GM10266 (cell line): ENCODE measurements around the gene ECE1.
A peak's percentile ranks its signal among the peaks of the same experiment; 100 is the strongest.
"Not testable (repeated sequence)": the region's sequence is repeated elsewhere in the genome, so short reads cannot be mapped to it uniquely, and the experiment has no call there.

Experiments used
- DNase-seq: peaks from one replicate; pipeline ENCODE4 v3.0.0; 2012; ENCODE audit errors: extremely low spot score
- TF ChIP-seq, protein P1 (sequence below): IDR thresholded peaks from 2 replicates; pipeline ENCODE4 v1.5.1; 2012; ENCODE audit warnings: mild to moderate bottlenecking, low read depth; ENCODE audit not compliant: control insufficient read depth, insufficient read depth; ENCODE audit errors: missing control alignments

Gene ECE1

GRCh38 chr1:21237446-21238088 lies 52.7 kb downstream of the ECE1 start:
- no peak for DNase-seq
- TF ChIP-seq, protein P1, sequence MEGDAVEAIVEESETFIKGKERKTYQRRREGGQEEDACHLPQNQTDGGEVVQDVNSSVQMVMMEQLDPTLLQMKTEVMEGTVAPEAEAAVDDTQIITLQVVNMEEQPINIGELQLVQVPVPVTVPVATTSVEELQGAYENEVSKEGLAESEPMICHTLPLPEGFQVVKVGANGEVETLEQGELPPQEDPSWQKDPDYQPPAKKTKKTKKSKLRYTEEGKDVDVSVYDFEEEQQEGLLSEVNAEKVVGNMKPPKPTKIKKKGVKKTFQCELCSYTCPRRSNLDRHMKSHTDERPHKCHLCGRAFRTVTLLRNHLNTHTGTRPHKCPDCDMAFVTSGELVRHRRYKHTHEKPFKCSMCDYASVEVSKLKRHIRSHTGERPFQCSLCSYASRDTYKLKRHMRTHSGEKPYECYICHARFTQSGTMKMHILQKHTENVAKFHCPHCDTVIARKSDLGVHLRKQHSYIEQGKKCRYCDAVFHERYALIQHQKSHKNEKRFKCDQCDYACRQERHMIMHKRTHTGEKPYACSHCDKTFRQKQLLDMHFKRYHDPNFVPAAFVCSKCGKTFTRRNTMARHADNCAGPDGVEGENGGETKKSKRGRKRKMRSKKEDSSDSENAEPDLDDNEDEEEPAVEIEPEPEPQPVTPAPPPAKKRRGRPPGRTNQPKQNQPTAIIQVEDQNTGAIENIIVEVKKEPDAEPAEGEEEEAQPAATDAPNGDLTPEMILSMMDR: no peak

GRCh38 chr1:21236178-21236577 lies 54.1 kb downstream of the ECE1 start:
- DNase-seq: no peak
- TF ChIP-seq, protein P1: no peak

DNA sequence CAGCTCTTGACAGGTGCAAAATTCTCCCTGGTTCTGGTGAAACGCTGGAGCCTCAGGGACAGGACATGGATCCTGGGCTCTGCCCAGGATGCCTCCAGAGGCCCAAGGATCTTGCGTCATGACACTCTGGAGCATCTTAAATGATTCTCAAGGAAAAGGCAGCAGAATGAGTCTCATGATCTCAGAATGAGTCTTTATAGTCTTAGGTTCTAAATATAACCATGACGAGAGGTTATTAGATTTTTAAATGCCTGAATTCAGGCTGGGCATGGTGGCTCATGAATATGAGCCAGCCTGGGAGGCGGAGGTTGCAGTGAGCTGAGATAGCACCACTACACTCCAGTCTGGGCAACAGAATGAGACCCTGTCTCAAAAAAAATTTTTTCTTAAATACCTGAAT lies 55.5 kb downstream of the ECE1 start:
- TF ChIP-seq, protein P1: no peak
- DNase-seq: no peak

DNA sequence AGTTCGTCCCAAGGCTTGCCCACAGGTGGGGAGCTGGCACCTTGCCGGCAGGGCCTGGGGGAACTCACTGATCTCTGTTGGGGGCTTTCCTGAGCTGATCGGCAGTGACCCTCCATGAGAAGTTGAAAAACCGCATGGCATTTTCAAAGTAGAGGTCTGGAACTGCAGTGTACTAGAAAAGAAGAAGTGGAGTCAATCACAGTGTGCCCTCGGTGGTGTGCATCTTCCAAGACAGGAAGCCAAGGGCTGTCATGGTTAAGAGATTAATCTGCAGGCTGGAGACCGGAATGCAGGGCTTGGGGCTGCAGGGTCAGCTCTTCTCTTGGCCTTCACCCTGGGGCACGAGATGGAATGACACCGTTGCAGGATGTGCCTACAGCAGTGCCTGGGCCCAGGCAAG lies 56.8 kb downstream of the ECE1 start:
- TF ChIP-seq, protein P1: no peak
- DNase-seq: no peak

GRCh38 chr1:21232044-21232443 lies 58.2 kb downstream of the ECE1 start:
- peak; percentile 63 for DNase-seq
- TF ChIP-seq, protein P1: peak; percentile 70

DNA sequence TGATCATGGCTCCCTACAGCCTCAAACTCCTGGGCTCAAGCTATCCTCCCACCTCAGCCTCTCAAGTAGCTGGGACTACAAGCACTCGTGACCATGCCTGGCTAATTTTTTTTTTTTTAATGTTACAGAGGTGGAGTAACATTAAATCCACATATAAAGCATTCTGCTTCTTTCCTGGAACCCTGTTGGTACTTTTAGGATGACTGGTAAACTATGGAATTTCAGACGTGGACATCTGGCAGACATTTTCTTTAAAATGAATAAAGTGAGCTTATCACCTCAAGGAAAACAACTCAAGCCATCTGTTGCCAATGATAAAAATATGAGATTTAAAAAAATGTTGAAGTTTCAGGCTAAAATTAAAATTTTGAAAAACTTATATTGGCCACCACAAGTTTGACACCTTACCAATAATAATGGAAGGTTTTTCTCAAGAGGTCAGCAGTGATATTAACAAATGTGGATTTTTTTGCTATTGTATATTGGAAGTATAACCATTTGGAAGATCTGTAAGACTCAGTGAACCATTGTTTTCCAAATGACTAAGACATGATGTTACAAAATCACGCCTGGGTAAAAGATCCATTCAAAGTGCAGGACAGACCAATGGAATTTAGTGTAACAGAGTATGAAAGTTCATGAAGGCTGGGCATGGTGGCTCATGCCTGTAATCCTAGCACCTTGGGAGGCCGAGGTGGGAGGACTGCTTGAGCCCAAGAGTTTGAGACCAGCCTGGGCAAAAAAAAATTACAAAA lies 60.8 kb downstream of the ECE1 start:
- no peak for DNase-seq
- TF ChIP-seq, protein P1: no peak

DNA sequence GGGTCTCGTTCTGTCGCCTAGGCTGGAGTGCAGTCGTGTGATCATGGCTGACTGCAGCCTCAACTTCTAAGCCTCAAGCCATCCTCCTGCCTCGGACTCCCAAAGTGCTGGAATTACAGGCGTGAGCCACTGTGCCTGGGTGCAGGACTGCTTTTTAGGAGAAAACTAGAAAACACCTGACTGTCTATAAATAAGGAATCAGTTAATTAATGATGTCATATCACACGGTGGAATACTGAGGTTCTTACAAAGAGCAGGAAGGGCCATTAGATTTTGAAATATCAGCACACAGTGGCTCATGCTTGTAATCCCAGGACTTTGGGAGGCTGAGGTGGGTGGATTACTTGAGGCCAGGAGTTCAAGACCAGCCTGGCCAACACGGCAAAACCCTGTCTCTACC lies 62.0 kb downstream of the ECE1 start:
- not testable (repeated sequence) for DNase-seq
